Keratinocyte (primary cell): ENCODE results near the gene ALK. TPM values are rescaled to one million over a fixed set of nuclear protein-coding genes. Genes with fewer than 3 reads are reported as not detected.

Experiments used
- DNase-seq: peaks from one replicate; pipeline ENCODE4 v3.0.0-alpha.2; 2011; ENCODE audit warnings: low read depth, missing footprints, low spot score
- FAIRE-seq: peaks from 2 replicates; lab custom pipeline; 2011; peaks lifted over from hg19 to GRCh38; lab: Jason Lieb, UNC
- H2AFZ ChIP-seq: 2 replicates; pipeline ENCODE4 v1.6.0; 2012; ENCODE audit warnings: low read length, control low read depth, inconsistent platforms; ENCODE audit not compliant: control insufficient read depth
- H3K27ac ChIP-seq: 2 replicates; pipeline ENCODE4 v1.5.1; 2011; ENCODE audit warnings: low read length; ENCODE audit not compliant: control insufficient read depth, insufficient read depth
- H3K27me3 ChIP-seq: 3 replicates; pipeline ENCODE4 v1.6.0; 2011; ENCODE audit warnings: low read length; ENCODE audit not compliant: control insufficient read depth, insufficient read depth; ENCODE audit errors: extremely low read depth
- H3K36me3 ChIP-seq, 2 experiments: 2 replicates in 1 of 2; 3 replicates in 1 of 2; pipeline ENCODE4 v1.5.1; 2011; ENCODE audit warnings: low read length in 2 of 2, mild to moderate bottlenecking in 1 of 2; ENCODE audit not compliant: control insufficient read depth in 2 of 2, insufficient read depth in 2 of 2; ENCODE audit errors: extremely low read depth in 1 of 2
- H3K4me1 ChIP-seq: 3 replicates; pipeline ENCODE4 v1.5.1; 2011; ENCODE audit warnings: low read length; ENCODE audit not compliant: control insufficient read depth, insufficient read depth; ENCODE audit errors: extremely low read depth
- H3K4me2 ChIP-seq: 3 replicates; pipeline ENCODE4 v1.6.0; 2011; ENCODE audit warnings: low read depth, low read length; ENCODE audit not compliant: control insufficient read depth, insufficient read depth; ENCODE audit errors: extremely low read depth
- H3K4me3 ChIP-seq, 3 experiments: fragments of 200-600 bp in 1 of 3; sonication (generic) in 1 of 3; 2 replicates in 2 of 3; 3 replicates in 1 of 3; pipeline ENCODE4 v1.5.1; 2011 to 2016; ENCODE audit warnings: low read length in 3 of 3, mild to moderate bottlenecking in 3 of 3, control low read depth in 2 of 3, inconsistent platforms in 1 of 3, low read depth in 1 of 3, mixed read lengths in 1 of 3, mixed run types in 1 of 3, moderate library complexity in 1 of 3; ENCODE audit not compliant: control insufficient read depth in 2 of 3, insufficient read depth in 2 of 3; ENCODE audit errors: extremely low read depth in 1 of 3
- H3K79me2 ChIP-seq: 2 replicates; pipeline ENCODE4 v1.6.0; 2012; ENCODE audit warnings: low read length; ENCODE audit not compliant: control insufficient read depth, insufficient read depth
- H3K9ac ChIP-seq: 3 replicates; pipeline ENCODE4 v1.6.0; 2011; ENCODE audit warnings: low read length; ENCODE audit not compliant: control insufficient read depth, insufficient read depth; ENCODE audit errors: extremely low read depth
- H3K9me1 ChIP-seq: 3 replicates; pipeline ENCODE4 v1.6.0; 2011; ENCODE audit warnings: low read length; ENCODE audit not compliant: control insufficient read depth, insufficient read depth; ENCODE audit errors: extremely low read depth
- H3K9me3 ChIP-seq: 2 replicates; pipeline ENCODE4 v1.5.1; 2012; ENCODE audit warnings: low read depth, low read length; ENCODE audit not compliant: control insufficient read depth
- H4K20me1 ChIP-seq: 3 replicates; pipeline ENCODE4 v1.6.0; 2011; ENCODE audit warnings: low read length; ENCODE audit not compliant: control insufficient read depth, insufficient read depth; ENCODE audit errors: extremely low read depth
- EZH2 ChIP-seq: IDR thresholded peaks from one replicate; pipeline ENCODE4 v1.6.1; 2012; ENCODE audit warnings: inconsistent platforms, mild to moderate bottlenecking, low read length, moderate library complexity
- dilution Hi-C: fragments of 300-500 bp; cut with MboI; formaldehyde crosslinking; loops from one replicate; pipeline ENCODE4 v1.7.0; 2020; ENCODE audit warnings: low sequenced_read_pairs; ENCODE audit not compliant: extremely low pct_ligation_motif_present
- polyA plus RNA-seq, 5 experiments: library from polyadenylated mRNA; depleted of rRNA in 3 of 5; stranded (reverse) in 3 of 5; stranded (forward) in 1 of 5; unstranded in 1 of 5; fragments of >200 nt; gene quantifications; 1 replicate in 1 of 5; 2 replicates in 3 of 5; 3 replicates in 1 of 5; pipeline versions ENCODE4 v1.2.1 to v1.2.3, GENCODE V29; 2011 to 2012; ENCODE audit warnings: missing spikeins in 2 of 5, low read depth in 1 of 5, low replicate concordance in 1 of 5
- TF ChIP-seq, protein P1 (sequence below), 3 experiments: IDR thresholded peaks in 1 of 3; conservative IDR thresholded peaks in 1 of 3; optimal IDR thresholded peaks in 1 of 3; 2 replicates in 2 of 3; 3 replicates in 1 of 3; pipeline versions ENCODE3 to v1.5.1; 2011; ENCODE audit warnings: low read length in 3 of 3, mild to moderate bottlenecking in 3 of 3, moderate library complexity in 2 of 3, control low read depth in 1 of 3, inconsistent platforms in 1 of 3; ENCODE audit not compliant: insufficient read depth in 2 of 3; ENCODE audit errors: extremely low read depth in 1 of 3

ALK gene
- polyA plus RNA-seq, 1 donor (not counting 4 experiments of a cell fraction or from before 2014, with no cell fraction given) = not detected

DNA sequence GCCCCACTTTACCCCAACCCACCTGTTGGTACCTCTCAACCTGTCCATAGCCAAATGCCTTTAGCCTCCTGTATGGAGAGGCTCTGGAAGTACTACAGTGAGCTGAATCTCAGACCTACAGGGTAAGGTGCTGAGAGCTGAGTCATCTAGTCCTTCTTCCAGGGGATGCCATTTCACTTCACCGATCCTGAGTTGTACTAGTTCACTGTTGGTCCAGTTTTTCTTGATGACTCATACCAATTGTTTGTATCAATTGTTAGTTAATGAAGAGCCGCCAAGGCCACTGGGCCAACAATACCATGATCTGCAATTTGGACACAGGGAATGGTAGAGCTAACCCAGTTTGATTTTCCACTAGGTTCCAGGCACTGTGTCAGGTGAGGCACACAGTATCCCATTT lies 549.2 kb downstream of the ALK start:
- no peaks in the 10 kb centered on the region for H3K9me1 ChIP-seq
- no peak for DNase-seq
- H3K27ac ChIP-seq = no peak overlapping the region

DNA sequence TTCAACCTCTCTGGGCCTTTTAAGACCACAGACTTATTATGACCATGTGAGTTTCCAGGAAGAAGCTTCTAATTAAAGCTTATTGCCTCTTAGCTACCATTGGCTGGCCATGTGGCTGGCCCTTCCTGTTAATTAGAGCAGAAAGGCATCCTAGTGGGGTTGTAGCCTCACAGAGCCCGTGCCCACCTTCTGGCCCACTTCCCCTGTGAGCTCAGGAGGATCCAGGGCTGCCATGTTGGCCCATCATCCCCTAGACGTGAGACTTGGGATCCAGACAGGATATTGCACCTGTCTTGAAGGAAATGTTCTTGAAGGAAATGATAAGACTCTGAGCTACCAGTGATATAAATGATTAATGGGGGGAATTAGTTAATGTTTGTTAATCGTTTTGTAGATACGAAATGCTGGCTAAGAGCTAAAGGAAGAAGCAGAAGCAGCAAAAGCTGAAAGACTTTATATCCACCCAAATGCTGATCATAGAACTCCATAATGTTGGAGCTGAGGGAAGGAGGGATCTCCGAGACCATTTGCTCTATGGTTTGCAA lies 550.7 kb downstream of the ALK start:
- Histone ChIP-seq H2AFZ (no peak overlapping the region), H3K4me3 (no peak overlapping the region), H3K36me3 (no peaks in the 10 kb centered on the region), H3K27ac (no peak overlapping the region), H3K9me1 (no peaks in the 10 kb centered on the region), H3K9me3 (no peaks in the 10 kb centered on the region), H3K4me2 (no peak overlapping the region), H3K79me2 (no peaks in the 10 kb centered on the region), H4K20me1 (no peaks in the 10 kb centered on the region), H3K4me1 (no peaks in the 10 kb centered on the region), H3K9ac (no peak overlapping the region), H3K27me3 (peaks cover 17% of the 10 kb centered on the region)
- dilution Hi-C loops = no loop called here
- DNase-seq = no peak
- no peak for FAIRE-seq
- TF ChIP-seq, protein P1, sequence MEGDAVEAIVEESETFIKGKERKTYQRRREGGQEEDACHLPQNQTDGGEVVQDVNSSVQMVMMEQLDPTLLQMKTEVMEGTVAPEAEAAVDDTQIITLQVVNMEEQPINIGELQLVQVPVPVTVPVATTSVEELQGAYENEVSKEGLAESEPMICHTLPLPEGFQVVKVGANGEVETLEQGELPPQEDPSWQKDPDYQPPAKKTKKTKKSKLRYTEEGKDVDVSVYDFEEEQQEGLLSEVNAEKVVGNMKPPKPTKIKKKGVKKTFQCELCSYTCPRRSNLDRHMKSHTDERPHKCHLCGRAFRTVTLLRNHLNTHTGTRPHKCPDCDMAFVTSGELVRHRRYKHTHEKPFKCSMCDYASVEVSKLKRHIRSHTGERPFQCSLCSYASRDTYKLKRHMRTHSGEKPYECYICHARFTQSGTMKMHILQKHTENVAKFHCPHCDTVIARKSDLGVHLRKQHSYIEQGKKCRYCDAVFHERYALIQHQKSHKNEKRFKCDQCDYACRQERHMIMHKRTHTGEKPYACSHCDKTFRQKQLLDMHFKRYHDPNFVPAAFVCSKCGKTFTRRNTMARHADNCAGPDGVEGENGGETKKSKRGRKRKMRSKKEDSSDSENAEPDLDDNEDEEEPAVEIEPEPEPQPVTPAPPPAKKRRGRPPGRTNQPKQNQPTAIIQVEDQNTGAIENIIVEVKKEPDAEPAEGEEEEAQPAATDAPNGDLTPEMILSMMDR (optimal IDR thresholded peaks at IDR 0.05 in 1 of 3, IDR thresholded peaks at IDR 0.05 in 1 of 3, conservative IDR thresholded peaks at IDR 0.05 in 1 of 3; ENCODE audit: extremely low read depth in 1 of 3, insufficient read depth in 2 of 3, low read length in 3 of 3) = no peak
- no peak for TF ChIP-seq EZH2

More for the DNA sequence above, 549.2 kb downstream of the ALK start:
- no peaks in the 10 kb centered on the region for H3K4me1 ChIP-seq
- H3K79me2 ChIP-seq = no peaks in the 10 kb centered on the region
- no peaks in the 10 kb centered on the region for H3K9me3 ChIP-seq
- H3K9ac ChIP-seq = no peak overlapping the region
- H4K20me1 ChIP-seq = no peaks in the 10 kb centered on the region
- peaks cover 18% of the 10 kb centered on the region for H3K27me3 ChIP-seq
- H3K36me3 ChIP-seq = no peaks in the 10 kb centered on the region
- dilution Hi-C loops = no loop called here
- no peak for TF ChIP-seq EZH2
- TF ChIP-seq, protein P1 (optimal IDR thresholded peaks at IDR 0.05 in 1 of 3, IDR thresholded peaks at IDR 0.05 in 1 of 3, conservative IDR thresholded peaks at IDR 0.05 in 1 of 3; ENCODE audit: extremely low read depth in 1 of 3, insufficient read depth in 2 of 3, low read length in 3 of 3) = no peak
- H2AFZ ChIP-seq = no peak overlapping the region
- no peak overlapping the region for H3K4me2 ChIP-seq
- H3K4me3 ChIP-seq = no peak overlapping the region
- FAIRE-seq = no peak
